Uterus (tissue), 2 donors: Measurements from ENCODE around the gene AK4.

ENCODE experiments used
- POLR2A ChIP-seq, 2 donors: fragments of 450-650 bp; IDR thresholded peaks; one replicate each; pipeline ENCODE4 v1.6.1; 2016; ENCODE audit warnings: antibody characterized with exemption in 2 of 2, mild to moderate bottlenecking in 1 of 2, moderate library complexity in 1 of 2
- TF ChIP-seq, protein P1 (sequence below), 4 experiments: fragments of 200-600 bp in 2 of 4; fragments of 450-650 bp in 2 of 4; sonication (generic) in 2 of 4; IDR thresholded peaks; one replicate each; pipeline ENCODE4 v1.5.1; 2016 to 2019; ENCODE audit warnings: antibody characterized with exemption in 4 of 4, mild to moderate bottlenecking in 2 of 4, moderate library complexity in 1 of 4

DNA sequence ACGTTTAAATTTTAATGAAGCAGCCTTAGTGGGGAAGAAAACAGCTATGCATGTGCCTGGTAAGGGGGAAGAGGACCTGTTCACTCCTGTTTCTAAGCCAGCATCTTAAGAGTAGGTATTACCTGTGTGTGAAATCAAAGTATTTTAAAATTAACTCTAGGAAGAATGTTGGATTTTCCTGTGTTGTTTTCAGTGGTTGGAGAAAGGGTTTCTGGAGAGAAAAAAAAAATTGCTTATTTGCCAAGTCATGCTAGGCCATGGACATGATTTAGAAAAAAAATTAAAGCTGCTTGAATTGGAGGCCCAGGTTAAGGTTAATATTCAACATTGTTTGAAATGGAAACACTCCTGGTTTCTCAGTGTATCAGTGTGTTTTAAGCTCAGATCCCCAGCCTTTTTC, 118.5 kb downstream of the AK4 start:
- TF ChIP-seq, protein P1, sequence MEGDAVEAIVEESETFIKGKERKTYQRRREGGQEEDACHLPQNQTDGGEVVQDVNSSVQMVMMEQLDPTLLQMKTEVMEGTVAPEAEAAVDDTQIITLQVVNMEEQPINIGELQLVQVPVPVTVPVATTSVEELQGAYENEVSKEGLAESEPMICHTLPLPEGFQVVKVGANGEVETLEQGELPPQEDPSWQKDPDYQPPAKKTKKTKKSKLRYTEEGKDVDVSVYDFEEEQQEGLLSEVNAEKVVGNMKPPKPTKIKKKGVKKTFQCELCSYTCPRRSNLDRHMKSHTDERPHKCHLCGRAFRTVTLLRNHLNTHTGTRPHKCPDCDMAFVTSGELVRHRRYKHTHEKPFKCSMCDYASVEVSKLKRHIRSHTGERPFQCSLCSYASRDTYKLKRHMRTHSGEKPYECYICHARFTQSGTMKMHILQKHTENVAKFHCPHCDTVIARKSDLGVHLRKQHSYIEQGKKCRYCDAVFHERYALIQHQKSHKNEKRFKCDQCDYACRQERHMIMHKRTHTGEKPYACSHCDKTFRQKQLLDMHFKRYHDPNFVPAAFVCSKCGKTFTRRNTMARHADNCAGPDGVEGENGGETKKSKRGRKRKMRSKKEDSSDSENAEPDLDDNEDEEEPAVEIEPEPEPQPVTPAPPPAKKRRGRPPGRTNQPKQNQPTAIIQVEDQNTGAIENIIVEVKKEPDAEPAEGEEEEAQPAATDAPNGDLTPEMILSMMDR (IDR thresholded peaks at IDR 0.05): no peak
- TF ChIP-seq POLR2A (IDR thresholded peaks at IDR 0.05): no peak
